Nucleus accumbens (tissue), 56 donors: ENCODE results near the gene CPXM1.
"Not testable (repeated sequence)": the region's sequence is repeated elsewhere in the genome, so short reads cannot be mapped to it uniquely, and the experiment has no call there.

Experiments
- DNase-seq, 56 donors: peaks; one replicate each; lab custom pipeline; 2025; lab: John Stamatoyannopoulos, UW

CPXM1 gene

DNA sequence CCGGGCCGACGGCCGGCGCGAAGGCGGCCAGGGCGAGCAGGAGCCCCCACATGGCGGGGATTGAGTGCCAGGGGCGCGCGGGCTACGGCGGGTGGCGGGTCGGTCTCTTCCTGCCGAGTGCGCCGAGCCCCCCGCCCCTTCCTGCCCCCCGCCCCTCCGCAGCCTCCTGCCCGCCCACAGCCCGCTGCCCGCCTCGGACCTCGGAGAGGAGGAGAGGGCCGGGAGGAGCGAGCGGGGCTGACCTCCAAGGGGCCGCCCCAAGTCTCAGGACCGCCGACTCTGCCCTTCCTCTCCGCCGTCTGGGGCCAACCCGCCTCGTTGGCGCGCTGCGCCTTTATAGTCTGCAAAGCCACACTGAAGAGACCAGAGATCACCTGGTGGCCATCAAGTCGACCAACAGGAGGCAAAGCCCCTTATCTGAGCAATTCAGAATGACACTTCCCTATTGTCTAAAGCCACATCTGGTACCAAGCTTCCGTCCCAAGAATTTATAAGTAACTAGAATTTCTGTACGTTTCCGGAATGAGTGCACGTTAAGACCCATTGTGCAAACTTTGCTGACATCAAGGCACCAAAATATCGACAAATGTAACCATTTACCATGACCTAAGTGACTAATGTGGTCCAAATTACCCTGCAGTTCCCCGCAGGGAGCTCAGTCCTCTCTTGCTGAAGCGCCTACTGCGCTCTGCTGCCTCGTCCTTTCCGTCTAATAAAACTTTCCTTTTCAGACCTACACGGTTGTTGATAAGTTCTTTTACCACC is at the start of gene CPXM1:
Gene CPXM1, minus strand, starts transcription at position 107 of the 765 bp plus-strand sequence. Its CDS starts 55 bp downstream, at position 52.
- no peak for DNase-seq

GRCh38 chr20:2849529-2849928 is 49.1 kb upstream of the CPXM1 start:
- DNase-seq = no peak

DNA sequence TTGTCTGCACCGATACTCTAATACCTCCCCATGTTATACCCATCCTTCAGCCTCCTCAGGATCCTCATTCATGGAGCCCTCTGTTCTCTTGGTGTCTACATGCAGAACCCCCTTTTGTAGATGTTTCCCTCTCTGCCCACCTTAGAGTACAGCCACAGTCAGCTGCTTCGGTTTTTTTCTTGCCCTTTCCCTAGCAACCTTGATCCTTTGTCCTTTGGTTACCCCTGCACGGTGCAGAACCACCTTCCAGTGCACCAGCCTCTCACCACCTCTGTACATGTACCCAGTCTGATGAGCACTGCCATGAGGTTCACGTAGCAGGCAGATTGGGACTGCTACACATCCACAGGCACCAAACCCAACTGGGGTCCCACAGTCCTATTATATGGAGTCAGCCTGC is 47.4 kb upstream of the CPXM1 start:
- no peak for DNase-seq

GRCh38 chr20:2846698-2847097 is 46.3 kb upstream of the CPXM1 start:
- no peak for DNase-seq

DNA sequence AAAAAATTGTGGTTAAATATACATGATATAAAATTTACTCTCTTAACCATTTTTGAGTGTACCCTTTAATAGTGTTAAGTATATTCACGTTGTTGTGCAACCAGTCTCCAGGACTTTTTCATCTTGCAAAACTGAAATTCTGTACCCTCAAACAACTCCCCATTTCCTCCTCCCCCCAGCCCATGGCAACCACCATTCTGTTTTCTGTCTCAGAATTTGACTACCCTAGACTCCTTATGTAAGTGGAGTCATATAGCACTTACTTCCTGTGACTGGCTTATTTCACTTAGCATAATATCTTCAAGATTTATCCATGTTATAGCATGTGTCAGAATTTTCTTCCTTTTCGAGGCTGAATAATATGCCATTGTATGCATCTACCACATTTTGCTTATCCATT is 45.2 kb upstream of the CPXM1 start:
- DNase-seq = no peak

GRCh38 chr20:2840967-2841531 is 40.6 kb upstream of the CPXM1 start:
- peak in 20 of 56 donors; percentile 18 to 65 (median 48) for DNase-seq

DNA sequence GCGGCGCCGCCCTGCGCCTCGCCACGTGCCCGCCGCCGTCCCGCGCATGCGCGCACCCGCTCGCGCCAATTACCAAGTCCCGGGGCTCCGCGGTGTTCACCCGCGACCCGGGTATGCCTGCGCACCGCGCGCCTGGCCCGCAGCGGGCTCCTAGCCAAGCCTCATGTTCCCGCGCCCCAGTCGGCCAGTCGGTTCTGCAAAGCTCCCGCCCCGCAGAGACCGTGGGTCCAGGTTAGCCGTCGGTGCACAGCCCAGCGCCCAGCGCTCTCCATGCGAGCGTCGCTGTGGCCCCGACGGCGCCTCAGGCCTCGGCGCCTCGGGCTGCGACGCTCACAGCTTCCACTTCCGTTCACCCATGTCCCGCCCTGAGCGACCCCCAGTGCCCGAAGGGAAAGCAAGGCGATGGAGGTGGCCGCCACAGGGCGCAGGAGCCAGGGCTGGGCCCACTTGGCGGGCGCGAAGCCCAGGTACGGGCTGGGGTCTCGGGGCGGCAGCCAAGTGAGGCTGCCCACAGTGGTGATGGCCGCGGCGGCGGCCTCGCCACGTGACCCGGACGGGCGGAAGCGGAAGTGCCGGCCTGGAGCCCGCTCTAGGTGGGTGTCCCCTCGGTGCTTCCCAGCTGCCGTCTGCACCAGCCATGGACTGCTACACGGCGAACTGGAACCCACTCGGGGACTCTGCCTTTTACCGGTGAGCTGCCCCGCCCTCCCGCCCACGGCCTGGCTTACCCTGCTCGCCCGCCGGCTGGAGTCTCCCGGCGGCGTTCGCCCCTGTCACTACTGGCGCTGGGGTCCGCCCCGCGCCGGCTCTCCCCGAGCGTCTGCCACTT is 39.9 kb upstream of the CPXM1 start, which contains the start of the genes PCED1A and VPS16:
Gene PCED1A, minus strand, starts transcription at position 518 of the 829 bp plus-strand sequence. CDS start 743 bp downstream, outside the sequence.
Gene VPS16, plus strand, starts transcription at position 608 of the 829 bp plus-strand sequence. Its CDS starts 30 bp downstream, at position 638.
- DNase-seq = peak in 55 of 56 donors; percentile 45 to 92 (median 82)

- peak in 2 of 56 donors; percentile 12 to 26 for DNase-seq
Measured at GRCh38 chr20:2839732-2840137, 39.3 kb upstream of the CPXM1 start.

GRCh38 chr20:2838847-2839671 is 38.6 kb upstream of the CPXM1 start:
- no peak for DNase-seq

- DNase-seq = no peak
Measured at GRCh38 chr20:2838170-2838797, 37.9 kb upstream of the CPXM1 start.

- no peak for DNase-seq
Measured at GRCh38 chr20:2837221-2837960, 37.0 kb upstream of the CPXM1 start.

DNA sequence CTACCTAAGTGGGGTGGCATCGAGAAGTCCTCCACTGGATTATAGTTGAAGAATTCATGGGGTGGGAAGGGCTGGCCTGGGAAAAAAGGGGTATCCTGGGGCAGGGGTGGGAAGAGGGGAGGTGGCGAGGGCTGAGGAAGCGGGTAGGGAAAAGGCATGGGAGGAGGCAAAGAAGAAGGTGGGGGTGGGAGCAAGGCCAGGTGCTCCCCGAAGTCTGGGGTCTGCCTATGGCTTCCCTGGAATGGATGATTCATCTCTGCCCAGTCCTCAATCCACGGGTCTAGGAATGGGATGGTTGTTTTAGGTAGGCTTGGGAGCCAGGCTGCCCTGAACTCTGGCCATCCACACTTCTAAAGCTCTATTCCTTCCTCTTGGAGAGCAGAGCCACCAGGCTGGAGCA is 35.6 kb upstream of the CPXM1 start:
- no peak for DNase-seq

GRCh38 chr20:2835331-2835796 is 34.9 kb upstream of the CPXM1 start:
- DNase-seq = no peak

- DNase-seq = no peak
Measured at GRCh38 chr20:2834401-2835110, 34.1 kb upstream of the CPXM1 start.

GRCh38 chr20:2833761-2834160 is 33.3 kb upstream of the CPXM1 start:
- DNase-seq = no peak

DNA sequence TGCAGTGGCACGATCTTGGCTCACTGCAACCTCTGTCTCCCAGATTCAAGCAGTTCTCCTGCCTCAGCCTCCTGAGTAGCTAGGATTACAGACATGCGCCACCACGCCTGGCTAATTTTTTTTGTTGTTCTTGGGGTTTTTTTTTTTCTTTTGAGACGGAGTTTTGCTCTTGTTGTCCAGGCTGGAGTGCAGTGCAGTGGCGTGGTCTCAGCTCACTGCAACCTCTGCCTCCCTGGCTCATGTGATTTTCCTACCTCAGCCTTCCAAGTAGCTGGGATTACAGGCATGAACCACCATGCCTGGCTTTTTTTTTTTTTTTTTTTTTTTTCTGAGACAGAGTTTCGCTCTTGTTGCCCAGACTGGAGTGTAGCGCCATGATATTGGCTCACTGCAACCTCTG is 30.8 kb upstream of the CPXM1 start:
- DNase-seq = not testable (repeated sequence)

DNA sequence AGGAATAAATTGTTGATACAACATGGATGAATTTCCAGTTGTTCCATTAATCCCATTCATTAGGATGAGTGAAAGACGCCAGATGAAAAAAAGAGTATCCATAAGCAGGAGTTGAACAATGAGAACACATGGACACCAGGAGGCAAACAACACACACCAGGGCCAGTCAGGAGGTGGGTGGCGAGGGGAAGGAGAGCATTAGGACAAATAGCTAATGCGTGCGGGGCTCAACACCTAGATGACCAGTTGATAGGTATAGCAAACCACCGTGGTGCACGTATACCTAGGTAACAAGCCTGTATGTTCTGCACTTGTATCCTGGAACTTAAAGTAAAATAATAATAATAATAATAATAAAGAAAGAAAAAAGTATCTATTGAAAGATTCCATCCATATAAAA is 28.9 kb upstream of the CPXM1 start:
- no peak for DNase-seq

DNA sequence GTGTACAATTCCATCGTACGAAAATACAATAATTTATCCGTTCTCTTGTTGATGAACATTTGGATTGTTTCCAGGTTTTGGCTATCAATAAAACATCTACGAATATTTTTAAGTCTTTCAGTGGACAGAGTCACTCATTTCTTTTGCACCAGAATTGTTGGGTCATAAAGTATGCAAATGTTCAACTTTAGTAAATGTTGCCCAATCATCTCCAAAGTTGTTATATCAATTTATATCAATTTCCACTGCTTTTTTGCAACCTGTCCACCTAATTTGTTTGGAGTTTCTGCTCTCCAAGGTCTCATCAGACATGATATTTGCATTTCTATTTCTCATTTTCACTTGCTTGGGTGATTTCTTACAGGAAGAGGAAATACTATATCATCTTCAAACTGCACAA is 26.2 kb upstream of the CPXM1 start:
- no peak for DNase-seq
